Panc1 (cell line): ENCODE measurements around the gene STAP2. TPM values are rescaled to one million over a fixed set of nuclear protein-coding genes. Genes with fewer than 3 reads are reported as not detected.

Experiments used
- ATAC-seq: fragments of 200-7000 bp; cut with Tn5 transposase; 2 replicates; pipeline ENCODE4 v1.9.1; 2020; ENCODE audit warnings: mild to moderate bottlenecking, moderate library complexity
- BruUV-seq: library from RNA; stranded (reverse); fragments of 400-500 nt; replicated peaks from 2 replicates; lab custom pipeline; 2021; lab: Mats Ljungman, UMichigan
- CTCF ChIA-PET: fragments of 300-600 bp; sonication (Branson Sonifier 250); formaldehyde crosslinking; loops from one replicate; lab custom pipeline; 2022; ENCODE audit warnings: antibody characterized with exemption; lab: Charles Lee
- POLR2A ChIA-PET: fragments of 300-600 bp; sonication (Branson Sonifier 250); formaldehyde crosslinking; loops from one replicate; lab custom pipeline; 2022; ENCODE audit warnings: antibody characterized with exemption; lab: Charles Lee
- DNase-seq: peaks from one replicate; pipeline ENCODE4 v3.0.0-alpha.2; 2010; ENCODE audit warnings: low read depth, low spot score
- H3K27ac ChIP-seq: 2 replicates; pipeline ENCODE4 v1.5.1; 2011; ENCODE audit warnings: mild to moderate bottlenecking, low read length, inconsistent platforms
- H3K27me3 ChIP-seq: fragments of 200-500 bp; sonication (Bioruptor generic); 2 replicates; pipeline ENCODE4 v1.6.0; 2014; ENCODE audit warnings: low read length, inconsistent platforms; ENCODE audit not compliant: control insufficient read depth, insufficient read depth
- H3K36me3 ChIP-seq: fragments of 200-500 bp; sonication (Bioruptor generic); 2 replicates; pipeline ENCODE4 v1.5.1; 2014; ENCODE audit warnings: inconsistent platforms, mild to moderate bottlenecking, low read length, moderate library complexity; ENCODE audit not compliant: control insufficient read depth, insufficient read depth
- H3K4me1 ChIP-seq: 2 replicates; pipeline ENCODE4 v1.5.1; 2011; ENCODE audit warnings: inconsistent platforms, mild to moderate bottlenecking, low read length, moderate library complexity; ENCODE audit not compliant: control insufficient read depth, insufficient read depth
- H3K4me3 ChIP-seq, 2 experiments: 2 replicates each; pipeline ENCODE4 v1.5.1; 2011 to 2012; ENCODE audit warnings: low read depth in 2 of 2, low read length in 2 of 2, mild to moderate bottlenecking in 2 of 2, inconsistent platforms in 1 of 2, moderate library complexity in 1 of 2
- H3K9me3 ChIP-seq: fragments of 200-500 bp; sonication (Bioruptor generic); 2 replicates; pipeline ENCODE4 v1.5.1; 2014; ENCODE audit warnings: low read depth, mild to moderate bottlenecking, inconsistent platforms, low read length, moderate library complexity; ENCODE audit not compliant: control insufficient read depth, insufficient read depth
- CTCF ChIP-seq: fragments of 450-650 bp; IDR thresholded peaks from 2 replicates; pipeline ENCODE4 v1.5.1; 2017; ENCODE audit warnings: mild to moderate bottlenecking
- POLR2AphosphoS5 ChIP-seq: IDR thresholded peaks from 2 replicates; pipeline ENCODE4 v1.6.1; 2012; ENCODE audit warnings: mild to moderate bottlenecking, low read depth, low read length, moderate library complexity
- REST ChIP-seq, 2 experiments: IDR thresholded peaks; 2 replicates each; pipeline ENCODE4 v1.6.1; 2011 to 2012; ENCODE audit warnings: low read depth in 2 of 2, control low read depth in 1 of 2, low read length in 1 of 2, mild to moderate bottlenecking in 1 of 2, moderate library complexity in 1 of 2; ENCODE audit not compliant: insufficient read depth in 1 of 2
- SIN3A ChIP-seq: IDR thresholded peaks from 2 replicates; pipeline ENCODE4 v1.6.1; 2012; ENCODE audit warnings: low read depth, mild to moderate bottlenecking, low read length, moderate library complexity, borderline replicate concordance; ENCODE audit not compliant: insufficient read depth
- TCF7L2 ChIP-seq: IDR thresholded peaks from 2 replicates; pipeline ENCODE4 v1.6.1; 2011; ENCODE audit warnings: mild to moderate bottlenecking, low read depth, low read length, inconsistent platforms
- in situ Hi-C: cut with HindIII; loops from 2 replicates; pipeline ENCODE4 v1.10.0; 2016; ENCODE audit warnings: low sequenced_read_pairs, low pct_unique_long_range_greater_than_20kb
- intact Hi-C: fragments of 100-400 bp; cut with micrococcal nuclease; formaldehyde crosslinking; loops from one replicate; pipeline ENCODE4 v1.10.0; 2022; ENCODE audit not compliant: unreplicated experiment
- total RNA-seq: library from RNA; stranded (reverse); gene quantifications from one replicate; pipeline ENCODE4 v1.2.1, GENCODE V29; 2021; ENCODE audit not compliant: unreplicated experiment

The STAP2 gene
- total RNA-seq, 1 experiment from 2014 or later = 10.0 TPM

- in situ Hi-C loops (no loop called here), intact Hi-C loops (no loop called here)
- Histone ChIP-seq H3K27me3 (no peaks in the 10 kb centered on the region), H3K27ac (no peak overlapping the region), H3K4me3 (no peak overlapping the region), H3K36me3 (no peaks in the 10 kb centered on the region), H3K4me1 (peaks cover 5% of the 10 kb centered on the region), H3K9me3 (no peaks in the 10 kb centered on the region)
- no peak for ATAC-seq
- ChIA-PET POLR2A (no interaction called here), CTCF (no interaction called here)
- no peak for TF ChIP-seq SIN3A
- TF ChIP-seq CTCF = no peak
- TF ChIP-seq REST (IDR thresholded peaks at IDR 0.05; ENCODE audit: insufficient read depth in 1 of 2, low read depth in 2 of 2, low read length in 1 of 2) = no peak
- TF ChIP-seq TCF7L2 = no peak
- TF ChIP-seq POLR2AphosphoS5 = no peak
- no TSS peak for BruUV-seq
- DNase-seq = no peak
Observed at GRCh38 chr19:4300589-4300988, 38.0 kb downstream of the STAP2 start.

- Histone ChIP-seq H3K36me3 (no peaks in the 10 kb centered on the region), H3K27ac (no peak overlapping the region), H3K27me3 (no peaks in the 10 kb centered on the region), H3K9me3 (no peaks in the 10 kb centered on the region), H3K4me1 (peaks cover 5% of the 10 kb centered on the region), H3K4me3 (no peak overlapping the region)
- no TSS peak for BruUV-seq
- intact Hi-C loops (no loop called here), in situ Hi-C loops (no loop called here)
- ChIA-PET CTCF (no interaction called here), POLR2A (interaction anchor here (0.7 kb wide), 1 partner anchor 432 kb away, joined by 6 read pairs; no protein-coding TSS in a partner anchor)
- ATAC-seq (no peak), DNase-seq (no peak)
- TF ChIP-seq TCF7L2 (no peak), POLR2AphosphoS5 (no peak), REST (IDR thresholded peaks at IDR 0.05; ENCODE audit: insufficient read depth in 1 of 2, low read depth in 2 of 2, low read length in 1 of 2) (no peak), CTCF (no peak), SIN3A (no peak)
Observed at GRCh38 chr19:4298810-4299550, 39.6 kb downstream of the STAP2 start.
